A549 (cell line): ENCODE results near the gene LCE3B.

Source experiments
- CTCF ChIP-seq: fragments of >200 bp; sonication (Bioruptor Twin); formaldehyde crosslinking; IDR thresholded peaks from 3 replicates; pipeline ENCODE4 v1.5.1; 2016
- ESRRA ChIP-seq: fragments of 150-350 bp; IDR thresholded peaks from 2 replicates; pipeline ENCODE4 v1.6.1; 2014; ENCODE audit warnings: mild to moderate bottlenecking, low read length, borderline replicate concordance
- HDAC2 ChIP-seq: fragments of 200-600 bp; sonication (generic); IDR thresholded peaks from 2 replicates; pipeline ENCODE4 v1.6.1; 2016
- HMGXB4 ChIP-seq: fragments of 250-450 bp; sonication (Bioruptor Pico); IDR thresholded peaks from 2 replicates; pipeline ENCODE4 v1.5.0; 2021; ENCODE audit warnings: mild to moderate bottlenecking, moderate library complexity, borderline replicate concordance
- JUNB ChIP-seq: fragments of >200 bp; sonication (Bioruptor Twin); formaldehyde crosslinking; IDR thresholded peaks from 2 replicates; pipeline ENCODE4 v1.6.1; 2016
- KDM1A ChIP-seq: fragments of 200-600 bp; sonication (generic); IDR thresholded peaks from 2 replicates; pipeline ENCODE4 v1.6.1; 2016; ENCODE audit warnings: low read depth, mild to moderate bottlenecking
- MAFK ChIP-seq: fragments of 450-650 bp; IDR thresholded peaks from 2 replicates; pipeline ENCODE4 v1.6.1; 2014; ENCODE audit not compliant: partially characterized antibody
- MAX ChIP-seq: IDR thresholded peaks from 2 replicates; pipeline ENCODE4 v1.6.1; 2012
- POLR2A ChIP-seq: IDR thresholded peaks from 2 replicates; pipeline ENCODE4 v1.6.1; 2012; ENCODE audit warnings: mild to moderate bottlenecking, low read length
- POLR2AphosphoS2 ChIP-seq: conservative IDR thresholded peaks from 2 replicates; pipeline ENCODE4 v1.6.1; 2012; ENCODE audit warnings: low read length, improper control_type of control experiment, inconsistent platforms
- USF2 ChIP-seq: fragments of 450-650 bp; IDR thresholded peaks from 2 replicates; pipeline ENCODE4 v1.6.1; 2014; ENCODE audit warnings: antibody characterized with exemption

- TF ChIP-seq MAFK (no peak), HMGXB4 (CRISPR knock-in tag) (no peak), CTCF (no peak), USF2 (no peak), POLR2AphosphoS2 (no peak), POLR2A (no peak), JUNB (no peak), HDAC2 (no peak), KDM1A (no peak), MAX (no peak), ESRRA (no peak)
Observed at GRCh38 chr1:152580433-152580832, 33.2 kb upstream of the LCE3B start, which contains the start of gene LCE3D.
